H1 (cell line): Measurements from ENCODE around the gene PRPF31. TPM values are rescaled to one million over a fixed set of nuclear protein-coding genes. Genes with fewer than 3 reads are reported as not detected.
A peak's percentile ranks its signal among the peaks of the same experiment; 100 is the strongest.

Experiments used
- CTCF ChIA-PET: fragments of 300-600 bp; sonication (Branson Sonifier 250); formaldehyde crosslinking; loops from one replicate; lab custom pipeline; 2021; ENCODE audit not compliant: partially characterized antibody; lab: Charles Lee
- POLR2A ChIA-PET: fragments of 300-600 bp; sonication (Branson Sonifier 250); formaldehyde crosslinking; loops from one replicate; lab custom pipeline; 2021; ENCODE audit warnings: inconsistent platforms; ENCODE audit not compliant: partially characterized antibody; lab: Charles Lee
- DNase-seq, 2 experiments: peaks; one replicate each; pipeline versions ENCODE4 v3.0.0 to v3.0.0-alpha.2; 2010 to 2022; ENCODE audit warnings: low spot score in 2 of 2, low read depth in 1 of 2, mixed read lengths in 1 of 2
- FAIRE-seq: peaks from 2 replicates; lab custom pipeline; 2011; peaks lifted over from hg19 to GRCh38; lab: Jason Lieb, UNC
- H2AFZ ChIP-seq: 2 replicates; pipeline ENCODE4 v1.8.1; 2012; ENCODE audit warnings: low read length, inconsistent platforms
- H2AK5ac ChIP-seq: 2 replicates; pipeline ENCODE4 v1.6.1; 2013; ENCODE audit warnings: low read depth, low read length
- H2BK120ac ChIP-seq: replicated peaks from 2 replicates; pipeline ENCODE3; 2013; ENCODE audit warnings: low read depth, low read length, inconsistent platforms
- H2BK12ac ChIP-seq: 2 replicates; pipeline ENCODE4 v1.6.1; 2013; ENCODE audit warnings: low read depth, low read length
- H2BK15ac ChIP-seq: 2 replicates; pipeline ENCODE4 v1.6.1; 2013; ENCODE audit warnings: low read length
- H2BK20ac ChIP-seq: 2 replicates; pipeline ENCODE4 v1.6.1; 2013; ENCODE audit warnings: low read length
- H2BK5ac ChIP-seq: 2 replicates; pipeline ENCODE4 v1.6.1; 2013; ENCODE audit warnings: low read depth, low read length
- H3K14ac ChIP-seq: 2 replicates; pipeline ENCODE4 v1.6.1; 2013; ENCODE audit warnings: inconsistent platforms; ENCODE audit not compliant: insufficient read length
- H3K18ac ChIP-seq: 2 replicates; pipeline ENCODE4 v1.6.1; 2013; ENCODE audit warnings: low read length; ENCODE audit errors: extremely low read depth
- H3K23ac ChIP-seq: 2 replicates; pipeline ENCODE4 v1.6.1; 2013; ENCODE audit warnings: inconsistent platforms; ENCODE audit not compliant: insufficient read length
- H3K23me2 ChIP-seq: 2 replicates; pipeline ENCODE4 v1.6.1; 2013; ENCODE audit warnings: low read depth, low read length
- H3K27ac ChIP-seq: 2 replicates; pipeline ENCODE4 v1.6.1; 2011; ENCODE audit warnings: low read depth, low read length, inconsistent platforms
- H3K27me3 ChIP-seq, 4 experiments: replicated peaks in 1 of 4; 1 replicate in 1 of 4; 2 replicates in 3 of 4; pipeline versions ENCODE4 v1.6.1 to v1.8.1; 2011 to 2013; ENCODE audit warnings: low read length in 3 of 4, mild to moderate bottlenecking in 3 of 4, inconsistent platforms in 2 of 4, mixed read lengths in 2 of 4, moderate library complexity in 1 of 4; ENCODE audit not compliant: control insufficient read depth in 3 of 4, insufficient read depth in 3 of 4; ENCODE audit errors: extremely low read depth in 1 of 4
- H3K36me3 ChIP-seq, 4 experiments: 2 replicates each; pipeline versions ENCODE4 v1.6.1 to v1.8.1; 2011 to 2013; ENCODE audit warnings: mild to moderate bottlenecking in 4 of 4, low read length in 3 of 4, moderate library complexity in 2 of 4, control low read depth in 1 of 4, inconsistent platforms in 1 of 4; ENCODE audit not compliant: insufficient read depth in 4 of 4, control insufficient read depth in 2 of 4
- H3K4ac ChIP-seq: replicated peaks from 2 replicates; pipeline ENCODE3; 2013; ENCODE audit warnings: low read length, low read depth, mixed read lengths, inconsistent platforms; ENCODE audit not compliant: insufficient read length
- H3K4me1 ChIP-seq, 4 experiments: replicated peaks in 1 of 4; 1 replicate in 1 of 4; 2 replicates in 3 of 4; pipeline versions ENCODE4 v1.6.1 to v1.8.1; 2011 to 2013; ENCODE audit warnings: low read length in 3 of 4, inconsistent platforms in 2 of 4, mixed read lengths in 1 of 4; ENCODE audit not compliant: insufficient read depth in 4 of 4, control insufficient read depth in 3 of 4
- H3K4me2 ChIP-seq, 2 experiments: 2 replicates each; pipeline versions ENCODE4 v1.6.1 to v1.8.1; 2011 to 2013; ENCODE audit warnings: low read depth in 2 of 2, low read length in 2 of 2, control low read depth in 1 of 2, inconsistent platforms in 1 of 2, mild to moderate bottlenecking in 1 of 2; ENCODE audit not compliant: insufficient read depth in 1 of 2
- H3K4me3 ChIP-seq, 4 experiments: fragments of 200-600, 300-600 bp in 1 of 4; sonication (generic), shearing (Covaris generic), sonication (Bioruptor Twin) in 1 of 4; 2 replicates each; pipeline versions ENCODE4 v1.5.1 to v1.8.1; 2011 to 2016; ENCODE audit warnings: low read length in 4 of 4, low read depth in 3 of 4, control low read depth in 2 of 4, inconsistent platforms in 2 of 4, mild to moderate bottlenecking in 2 of 4, mixed read lengths in 1 of 4, moderate library complexity in 1 of 4; ENCODE audit not compliant: insufficient read depth in 2 of 4; ENCODE audit errors: extremely low read depth in 1 of 4
- H3K56ac ChIP-seq: replicated peaks from 2 replicates; pipeline ENCODE3; 2013; ENCODE audit warnings: low read depth, mild to moderate bottlenecking, mixed read lengths, low read length, inconsistent platforms; ENCODE audit not compliant: insufficient read length
- H3K79me1 ChIP-seq: 2 replicates; pipeline ENCODE4 v1.6.1; 2013; ENCODE audit warnings: low read depth, low read length, control low read depth
- H3K79me2 ChIP-seq, 2 experiments: 2 replicates each; pipeline versions ENCODE4 v1.6.1 to v1.8.1; 2012 to 2013; ENCODE audit warnings: low read length in 2 of 2, mild to moderate bottlenecking in 2 of 2, inconsistent platforms in 1 of 2; ENCODE audit not compliant: insufficient read depth in 2 of 2, control insufficient read depth in 1 of 2
- H3K9ac ChIP-seq, 4 experiments: replicated peaks in 1 of 4; 1 replicate in 1 of 4; 2 replicates in 3 of 4; pipeline versions ENCODE4 v1.6.1 to v1.8.1; 2011 to 2013; ENCODE audit warnings: low read depth in 3 of 4, low read length in 3 of 4, control low read depth in 2 of 4, mild to moderate bottlenecking in 2 of 4, moderate library complexity in 2 of 4, inconsistent platforms in 1 of 4; ENCODE audit errors: extremely low read depth in 1 of 4
- H3K9me3 ChIP-seq, 2 experiments: 2 replicates each; pipeline versions ENCODE4 v1.6.1 to v1.8.1; 2012 to 2013; ENCODE audit warnings: mild to moderate bottlenecking in 2 of 2, moderate library complexity in 2 of 2, control low read depth in 1 of 2, inconsistent platforms in 1 of 2, low read depth in 1 of 2, low read length in 1 of 2, mixed read lengths in 1 of 2; ENCODE audit not compliant: insufficient read depth in 2 of 2
- H4K20me1 ChIP-seq, 2 experiments: replicated peaks in 1 of 2; 2 replicates each; pipeline versions ENCODE3 to v1.8.1; 2011 to 2013; ENCODE audit warnings: inconsistent platforms in 2 of 2, low read length in 2 of 2, mild to moderate bottlenecking in 1 of 2; ENCODE audit not compliant: insufficient read depth in 2 of 2, control insufficient read depth in 1 of 2
- H4K5ac ChIP-seq: 2 replicates; pipeline ENCODE4 v1.6.1; 2013; ENCODE audit warnings: low read length, low read depth, mixed read lengths, inconsistent platforms; ENCODE audit not compliant: insufficient read length
- H4K8ac ChIP-seq: 2 replicates; pipeline ENCODE4 v1.8.0; 2013; ENCODE audit warnings: mild to moderate bottlenecking, moderate library complexity, low read length, inconsistent platforms; ENCODE audit not compliant: insufficient read depth; ENCODE audit errors: extremely low read depth
- H4K91ac ChIP-seq: replicated peaks from 2 replicates; pipeline ENCODE3; 2013; ENCODE audit warnings: low read length, mixed read lengths, inconsistent platforms; ENCODE audit not compliant: insufficient read length
- HDAC6 ChIP-seq: IDR thresholded peaks from one replicate; pipeline ENCODE4 v1.7.1; 2012; ENCODE audit warnings: low read depth, mild to moderate bottlenecking, inconsistent platforms, low read length, moderate library complexity
- SP2 ChIP-seq: IDR thresholded peaks from 2 replicates; pipeline ENCODE4 v1.6.1; 2012; ENCODE audit warnings: mild to moderate bottlenecking, low read length, inconsistent platforms
- WGBS, 2 experiments: shearing (Covaris generic) in 1 of 2; methylation state at CpG; one replicate each; pipeline versions ENCODE4 v1.1.6 to v1.1.7; 2013 to 2015; ENCODE audit warnings: low lambda C conversion rate in 2 of 2, mixed read lengths in 2 of 2, inconsistent platforms in 1 of 2, low coverage in 1 of 2, missing lambda C conversion rate in 1 of 2; ENCODE audit not compliant: insufficient replicate concordance in 2 of 2, insufficient coverage in 1 of 2, insufficient read length in 1 of 2; ENCODE audit errors: extremely low coverage in 1 of 2, missing lambda C conversion rate in 1 of 2; 5-methylcytosine and 5-hydroxymethylcytosine counted together
- polyA plus RNA-seq, 7 experiments: library from polyadenylated mRNA; depleted of rRNA in 3 of 7; stranded (reverse) in 5 of 7; unstranded in 2 of 7; fragments of >200 nt in 5 of 7; fragments of 200-250 nt in 2 of 7; gene quantifications; 1 replicate in 5 of 7; 2 replicates in 1 of 7; 4 replicates in 1 of 7; pipeline versions ENCODE4 v1.2.1 to v1.2.3, GENCODE V29; 2011 to 2013; ENCODE audit warnings: missing spikeins in 2 of 7, mixed read lengths in 2 of 7
- total RNA-seq: library from RNA; stranded (reverse); fragmentation: NEBNext Ultra II Directional; extraction: Animal tissue kit (Norgen Biotek cat#: 25700); gene quantifications from 2 replicates; pipeline ENCODE4 v1.2.1, GENCODE V29; 2021

Gene PRPF31
- total and polyA plus RNA-seq, 2 of the 8 experiments (the other 6 are each of a cell fraction or from before 2014, with no cell fraction given): 51.1 to 97.4 TPM

DNA sequence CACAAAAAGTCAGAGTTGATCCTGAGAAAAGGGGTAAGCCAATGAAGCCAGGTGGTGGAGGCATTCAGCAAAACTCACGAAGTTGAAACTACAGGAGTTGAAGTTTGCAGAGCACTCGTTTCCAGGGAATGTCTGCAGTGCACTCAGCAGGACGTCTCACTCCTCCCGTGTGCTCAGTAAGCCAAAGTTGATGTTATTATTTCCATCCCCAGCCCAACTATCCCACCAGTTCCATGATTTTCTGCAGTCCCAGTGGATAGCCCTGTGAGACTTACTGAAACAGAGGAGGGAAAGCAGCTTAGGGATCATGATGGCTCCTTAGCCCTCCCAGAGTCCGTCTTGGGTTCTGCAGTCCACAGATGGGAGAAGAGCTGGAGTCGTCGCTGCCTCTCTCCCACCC is 34.5 kb upstream of the PRPF31 start, which contains the start of gene TARM1:
TARM1 (minus strand) TSS at position 334 of the 400 bp plus-strand sequence; CDS start at position 309, 25 bp downstream.
- no peak for FAIRE-seq
- Histone ChIP-seq H2BK120ac (no peak within 1 kb of the TSS), H3K9ac (no peak within 1 kb of the TSS), H3K14ac (no peak within 1 kb of the TSS), H3K4me2 (no peak within 1 kb of the TSS), H4K20me1 (no peaks in the 10 kb centered on the region), H3K4me3 (no peak within 1 kb of the TSS), H2BK20ac (no peak within 1 kb of the TSS), H2AK5ac (no peak within 1 kb of the TSS), H2BK15ac (no peak within 1 kb of the TSS), H3K79me2 (no peaks in the 10 kb centered on the region), H3K4ac (peak within 1 kb of the TSS; percentile 27), H3K27ac (no peak within 1 kb of the TSS), H3K18ac (no peak within 1 kb of the TSS), H3K23me2 (no peaks in the 10 kb centered on the region), H4K91ac (no peak within 1 kb of the TSS), H3K4me1 (no peaks in the 10 kb centered on the region), H2BK12ac (no peak within 1 kb of the TSS), H3K56ac (no peak within 1 kb of the TSS), H3K9me3 (peaks cover 12 to 13% of the 10 kb centered on the region in 2 experiments; a peak in 3 of 4 replicates), H3K27me3 (no peaks in the 10 kb centered on the region), H4K5ac (no peak within 1 kb of the TSS), H2BK5ac (no peak within 1 kb of the TSS), H4K8ac (no peak within 1 kb of the TSS), H3K23ac (no peak within 1 kb of the TSS), H2AFZ (no peak within 1 kb of the TSS), H3K79me1 (no peaks in the 10 kb centered on the region), H3K36me3 (no peaks in the 10 kb centered on the region)
- CTCF ChIA-PET: interaction anchor here (0.7 kb wide), 1 partner anchor 182 kb away, joined by 5 read pairs; no protein-coding TSS in a partner anchor
- TF ChIP-seq HDAC6 (no peak), SP2 (no peak)
- POLR2A ChIA-PET: no interaction called here
- WGBS, 2 experiments: 87% methylated on average over 7 of the region's 7 CpGs; no CpG with 5 or more reads in 1 of the 2 experiments
- no peak for DNase-seq
